Renal cortex interstitium (tissue), 3 donors: ENCODE results near the gene ABCC10. TPM values are rescaled to one million over a fixed set of nuclear protein-coding genes. Genes with fewer than 3 reads are reported as not detected.

Experiments
- polyA plus RNA-seq, 3 donors: library from polyadenylated mRNA; unstranded; fragments of 120-200 nt; gene quantifications; one replicate each; pipeline ENCODE4 v1.2.1, GENCODE V29; 2013; ENCODE audit not compliant: insufficient read length in 3 of 3

Gene ABCC10
- polyA plus RNA-seq, 3 donors, result 16.9 to 27.6 (median 21.2) TPM

Other genes with a start within 250 kb of the ABCC10 start
- gene CUL9, start 245.3 kb upstream of the ABCC10 start, polyA plus RNA-seq, result 10 to 100 TPM; 30.8 to 45.6 (median 37.8) TPM
- gene DNPH1, start 198.1 kb upstream of the ABCC10 start, polyA plus RNA-seq, result 10 to 100 TPM; 45.2 to 91.1 (median 85.0) TPM
- under 1 TPM; 0.26 to 0.51 (median 0.29) TPM for gene TTBK1, start 184.1 kb upstream of the ABCC10 start, polyA plus RNA-seq
- 1 to 10 TPM in 1 of 3 donors, under 1 TPM in 2; 0.79 to 1.4 (median 0.81) TPM for gene SLC22A7, start 129.3 kb upstream of the ABCC10 start, polyA plus RNA-seq
- 1 to 10 TPM; 3.3 to 9.0 (median 3.7) TPM for gene CRIP3, start 118.7 kb upstream of the ABCC10 start, polyA plus RNA-seq
- 10 to 100 TPM; 28.5 to 28.8 (median 28.5) TPM for gene ZNF318, start 57.9 kb upstream of the ABCC10 start, polyA plus RNA-seq
- gene DLK2, start 28.0 kb downstream of the ABCC10 start, polyA plus RNA-seq, result 1 to 10 TPM in 2 of 3 donors, under 1 TPM in 1; 0.73 to 1.3 (median 1.0) TPM
- 10 to 100 TPM; 36.0 to 46.3 (median 39.8) TPM for gene TJAP1, start 50.0 kb downstream of the ABCC10 start, polyA plus RNA-seq
- gene LRRC73, start 82.8 kb downstream of the ABCC10 start, polyA plus RNA-seq, result 1 to 10 TPM in 2 of 3 donors, under 1 TPM in 1; 0.82 to 1.6 (median 1.2) TPM
- 100 to 1,000 TPM; 136 to 163 (median 146) TPM for gene YIPF3, start 89.4 kb downstream of the ABCC10 start, polyA plus RNA-seq
- gene POLR1C, start 89.5 kb downstream of the ABCC10 start, polyA plus RNA-seq, result 10 to 100 TPM; 36.9 to 43.6 (median 40.6) TPM
- 10 to 100 TPM; 47.9 to 55.7 (median 50.7) TPM for gene XPO5, start 148.5 kb downstream of the ABCC10 start, polyA plus RNA-seq
- gene POLH, start 148.6 kb downstream of the ABCC10 start, polyA plus RNA-seq, result 10 to 100 TPM; 20.8 to 25.5 (median 25.3) TPM
- gene GTPBP2, start 201.7 kb downstream of the ABCC10 start, polyA plus RNA-seq, result 10 to 100 TPM; 50.0 to 62.0 (median 51.9) TPM
- gene MAD2L1BP, start 208.3 kb downstream of the ABCC10 start, polyA plus RNA-seq, result 10 to 100 TPM; 25.4 to 27.9 (median 25.5) TPM
- 1 to 10 TPM; 1.1 to 1.7 (median 1.7) TPM for gene RSPH9, start 217.5 kb downstream of the ABCC10 start, polyA plus RNA-seq